Pancreas (tissue), 10 donors: ENCODE data around the gene BRAT1. TPM values are rescaled to one million over a fixed set of nuclear protein-coding genes. Genes with fewer than 3 reads are reported as not detected.
A peak's percentile ranks its signal among the peaks of the same experiment; 100 is the strongest.

Experiments used
- ATAC-seq, 4 donors: fragments of 200-7000 bp; cut with Tn5 transposase; one replicate each; pipeline versions ENCODE4 v1.8.0 to v1.9.1; 2020; ENCODE audit warnings: mild to moderate bottlenecking in 4 of 4, moderate library complexity in 4 of 4
- DNase-seq, 6 donors: peaks; one replicate each; pipeline ENCODE4 v3.0.0-alpha.2; 2020
- FAIRE-seq: peaks from 2 replicates; lab custom pipeline; 2012; peaks lifted over from hg19 to GRCh38; lab: Jason Lieb, UNC
- H3K27ac ChIP-seq, 4 donors: fragments of 200-600 bp; sonication (generic); 1 replicate in 3 of 4; 2 replicates in 1 of 4; pipeline versions ENCODE4 v1.5.0 to v1.8.0; 2020
- H3K27me3 ChIP-seq, 4 donors: fragments of 200-600 bp; one replicate each; pipeline ENCODE4 v1.8.0; 2021
- H3K36me3 ChIP-seq, 3 donors: fragments of 200-600 bp; sonication (generic) in 1 of 3; one replicate each; pipeline versions ENCODE4 v1.5.0 to v1.8.0; 2020 to 2021
- H3K4me1 ChIP-seq, 3 donors: fragments of 200-600 bp; one replicate each; pipeline ENCODE4 v1.8.0; 2021
- H3K4me3 ChIP-seq, 4 donors: fragments of 200-600 bp; sonication (generic) in 2 of 4; one replicate each; pipeline versions ENCODE4 v1.5.0 to v1.8.0; 2020 to 2021
- H3K9me3 ChIP-seq, 4 donors: fragments of 200-600 bp; one replicate each; pipeline ENCODE4 v1.8.0; 2021
- WGBS, 2 donors: extraction: QIAGEN DNeasy Blood & Tissue Kit; methylation state at CpG; one replicate each; pipeline ENCODE4 v1.1.7; 2013; 5-methylcytosine and 5-hydroxymethylcytosine counted together
- intact Hi-C, 3 donors: fragments of 100-400 bp; cut with DNase I; formaldehyde crosslinking; loops; one replicate each; pipeline versions ENCODE4 v1.11.1 to v1.14.2; 2022
- polyA plus RNA-seq, 2 donors: library from polyadenylated mRNA; stranded (reverse); fragments of 200-250 nt; gene quantifications; one replicate each; pipeline ENCODE4 v1.2.3, GENCODE V29; 2013
- total RNA-seq, 6 donors: library from RNA; stranded (reverse); fragmentation: NEBNext Ultra II Directional in 4 of 6; extraction: Animal tissue kit (Norgen Biotek cat#: 25700) in 4 of 6; gene quantifications; one replicate each; pipeline versions ENCODE4 v1.2.1 to v1.2.4, GENCODE V29; 2021 to 2023
- TF ChIP-seq, protein P1 (sequence below), 4 donors: fragments of 200-600 bp; sonication (generic) in 3 of 4; IDR thresholded peaks; one replicate each; pipeline versions ENCODE4 v1.5.0 to v1.8.0; 2021; ENCODE audit warnings: antibody characterized with exemption in 4 of 4
- donor health status: healthy with polysubstance abuse.
- donor health status: DM: no; HTN: no; CAD: no; lungs with moderate emphysema.
- donor health status: DM: no; HTN: no; CAD: no.
- donor health status: control.
- donor health status: control.
- donor health status: Bipolar disorder and iron deficiency.
- donor health status: DM: yes; HTN: yes; CAD: no.
- donor health status: DM: no; HTN: no; CAD: no.
- donor health status: DM: no; HTN: no; CAD: no.
- donor health status: DM: yes; HTN: yes; CAD: no.

The BRAT1 gene
- total and polyA plus RNA-seq, 8 donors: 11.8 to 54.4 (median 15.2) TPM

DNA sequence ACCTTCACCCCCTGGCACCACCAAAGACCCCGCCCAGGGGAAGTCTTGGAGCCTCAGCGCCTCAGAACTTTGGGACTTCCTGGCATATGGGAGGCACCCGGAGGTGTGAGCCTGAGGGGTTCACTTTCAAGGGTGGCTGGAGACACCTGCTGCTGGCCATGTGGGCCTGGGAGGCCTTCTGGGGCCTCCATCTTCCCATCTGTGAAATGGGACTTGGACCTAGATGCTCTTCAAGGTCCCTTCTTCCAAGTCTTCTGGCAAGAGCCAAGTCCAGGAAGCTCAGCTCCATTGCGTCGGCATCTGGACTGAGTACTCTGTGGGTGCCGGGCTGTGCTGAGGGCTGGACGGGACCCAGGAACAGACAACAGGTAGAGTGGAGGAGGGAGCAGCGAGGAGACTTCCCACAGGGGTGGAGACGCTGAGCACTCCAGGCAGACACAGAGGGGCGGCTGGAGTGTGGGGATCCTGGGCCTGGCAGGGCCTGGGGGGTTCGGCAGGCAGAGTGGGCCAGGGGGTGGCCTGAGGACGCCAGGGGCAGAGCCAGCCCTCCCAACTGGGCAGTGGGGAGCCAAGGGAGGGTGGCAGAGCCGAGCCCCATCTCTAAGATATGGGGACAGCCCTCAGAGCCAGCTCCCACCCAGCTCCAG, 45.1 kb downstream of the BRAT1 start:
- TF ChIP-seq, protein P1, sequence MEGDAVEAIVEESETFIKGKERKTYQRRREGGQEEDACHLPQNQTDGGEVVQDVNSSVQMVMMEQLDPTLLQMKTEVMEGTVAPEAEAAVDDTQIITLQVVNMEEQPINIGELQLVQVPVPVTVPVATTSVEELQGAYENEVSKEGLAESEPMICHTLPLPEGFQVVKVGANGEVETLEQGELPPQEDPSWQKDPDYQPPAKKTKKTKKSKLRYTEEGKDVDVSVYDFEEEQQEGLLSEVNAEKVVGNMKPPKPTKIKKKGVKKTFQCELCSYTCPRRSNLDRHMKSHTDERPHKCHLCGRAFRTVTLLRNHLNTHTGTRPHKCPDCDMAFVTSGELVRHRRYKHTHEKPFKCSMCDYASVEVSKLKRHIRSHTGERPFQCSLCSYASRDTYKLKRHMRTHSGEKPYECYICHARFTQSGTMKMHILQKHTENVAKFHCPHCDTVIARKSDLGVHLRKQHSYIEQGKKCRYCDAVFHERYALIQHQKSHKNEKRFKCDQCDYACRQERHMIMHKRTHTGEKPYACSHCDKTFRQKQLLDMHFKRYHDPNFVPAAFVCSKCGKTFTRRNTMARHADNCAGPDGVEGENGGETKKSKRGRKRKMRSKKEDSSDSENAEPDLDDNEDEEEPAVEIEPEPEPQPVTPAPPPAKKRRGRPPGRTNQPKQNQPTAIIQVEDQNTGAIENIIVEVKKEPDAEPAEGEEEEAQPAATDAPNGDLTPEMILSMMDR (IDR thresholded peaks at IDR 0.05): no peak
- Histone ChIP-seq H3K36me3 (no peaks in the 10 kb centered on the region), H3K4me1 (peaks cover 4 to 13% (median 6%) of the 10 kb centered on the region in 3 donors), H3K9me3 (no peaks in the 10 kb centered on the region), H3K4me3 (no peak overlapping the region), H3K27me3 (no peaks in the 10 kb centered on the region), H3K27ac (no peak overlapping the region)
- DNase-seq (no peak), ATAC-seq (no peak), FAIRE-seq (no peak)
- WGBS, 2 donors: 87 to 92% methylated on average over 13 of the region's 13 CpGs
- intact Hi-C loops: no loop called here

DNA sequence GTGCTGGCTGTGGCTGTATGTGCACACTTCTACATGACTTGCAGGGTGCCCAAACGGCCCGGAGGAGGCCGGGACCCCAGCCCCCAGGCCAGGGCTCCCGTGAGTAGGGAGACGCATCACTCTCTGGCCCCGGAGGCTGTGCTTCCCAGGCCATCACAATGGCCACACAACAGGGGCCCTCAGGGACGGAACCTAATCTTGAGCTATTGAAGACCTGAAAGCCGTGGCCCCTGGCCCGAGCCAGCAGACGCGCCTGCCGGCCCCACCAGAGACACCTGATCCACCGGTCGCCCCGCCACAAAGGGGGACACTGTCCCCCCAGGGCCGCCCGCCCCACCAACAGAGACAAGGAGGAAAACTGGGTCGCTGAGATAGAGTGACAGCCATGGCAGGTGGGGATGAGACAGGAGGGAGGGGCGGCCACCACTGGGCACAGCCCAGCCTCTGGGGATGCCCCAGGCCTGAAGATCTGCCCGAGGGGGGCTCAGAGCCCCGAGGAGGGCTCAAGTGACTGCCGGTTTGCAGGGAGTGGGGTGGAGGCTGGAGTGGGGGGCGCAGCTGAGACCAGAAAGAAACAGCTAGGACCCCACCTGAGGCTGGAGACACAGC, 45.9 kb downstream of the BRAT1 start:
- Histone ChIP-seq H3K36me3 (no peaks in the 10 kb centered on the region), H3K4me1 (peaks cover 4 to 13% (median 6%) of the 10 kb centered on the region in 3 donors), H3K9me3 (no peaks in the 10 kb centered on the region), H3K27ac (no peak overlapping the region), H3K27me3 (no peaks in the 10 kb centered on the region), H3K4me3 (no peak overlapping the region)
- FAIRE-seq: no peak
- TF ChIP-seq, protein P1 (IDR thresholded peaks at IDR 0.05): no peak
- intact Hi-C loops: no loop called here
- peak in 1 of 6 donors; percentile 29 for DNase-seq
- whole genome bisulfite sequencing, 2 donors: 73 to 82% methylated on average over 23 of the region's 23 CpGs
- ATAC-seq: no peak

DNA sequence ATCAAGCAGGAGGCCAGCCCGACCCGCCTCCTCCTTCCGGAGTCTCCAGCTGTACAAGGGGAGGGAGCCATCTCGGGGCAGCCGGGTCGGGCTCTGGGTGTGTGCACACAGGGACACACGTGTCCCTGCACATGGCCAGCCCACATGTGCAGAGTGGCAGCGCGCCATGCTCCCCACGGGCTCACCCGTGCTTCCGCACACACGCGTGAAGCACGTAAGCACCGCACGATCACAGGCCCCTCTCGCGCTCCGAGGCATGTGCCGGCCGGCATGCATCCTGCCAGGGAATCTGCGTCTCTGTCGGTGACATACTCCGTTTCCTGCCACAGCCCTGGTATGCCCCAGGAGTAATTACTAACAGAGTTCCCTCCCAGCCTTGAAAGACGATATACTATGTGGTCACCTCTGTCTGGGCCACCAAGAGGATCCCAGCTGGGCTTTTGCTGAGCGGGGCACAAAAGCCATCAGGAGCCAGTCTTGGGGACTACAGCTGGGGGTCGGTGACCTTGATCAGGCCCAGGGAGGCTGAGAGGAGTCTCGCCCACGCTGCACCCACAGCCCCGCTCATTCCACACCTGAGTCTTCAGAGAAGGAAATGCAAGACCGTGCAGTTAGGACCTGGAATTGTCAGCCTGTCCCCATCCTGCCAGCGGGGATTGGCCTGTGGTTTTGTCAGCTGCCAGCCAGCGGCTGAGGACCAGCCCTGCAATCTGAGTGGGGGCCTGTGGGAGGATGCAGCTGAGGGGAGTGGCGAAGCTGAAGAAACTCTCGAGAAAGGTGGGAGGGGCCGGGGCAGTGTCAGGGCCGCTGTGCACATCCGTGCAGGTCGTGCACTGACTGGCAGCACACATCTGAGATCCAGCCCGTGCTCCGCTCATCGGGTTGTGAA, 46.8 kb downstream of the BRAT1 start:
- H3K4me1 ChIP-seq: peaks cover 4 to 13% (median 6%) of the 10 kb centered on the region in 3 donors
- ATAC-seq (peak in 2 of 4 donors; percentile 27 to 42), FAIRE-seq (no peak), DNase-seq (peak in 1 of 6 donors; percentile 48)
- H3K4me3 ChIP-seq: no peak overlapping the region
- TF ChIP-seq, protein P1 (IDR thresholded peaks at IDR 0.05): no peak
- H3K36me3 ChIP-seq: no peaks in the 10 kb centered on the region
- H3K27me3 ChIP-seq: no peaks in the 10 kb centered on the region
- 67 to 77% methylated on average over 43 of the region's 43 CpGs for WGBS, 2 donors
- intact Hi-C loops: no loop called here
- no peak overlapping the region for H3K27ac ChIP-seq
- H3K9me3 ChIP-seq: no peaks in the 10 kb centered on the region

DNA sequence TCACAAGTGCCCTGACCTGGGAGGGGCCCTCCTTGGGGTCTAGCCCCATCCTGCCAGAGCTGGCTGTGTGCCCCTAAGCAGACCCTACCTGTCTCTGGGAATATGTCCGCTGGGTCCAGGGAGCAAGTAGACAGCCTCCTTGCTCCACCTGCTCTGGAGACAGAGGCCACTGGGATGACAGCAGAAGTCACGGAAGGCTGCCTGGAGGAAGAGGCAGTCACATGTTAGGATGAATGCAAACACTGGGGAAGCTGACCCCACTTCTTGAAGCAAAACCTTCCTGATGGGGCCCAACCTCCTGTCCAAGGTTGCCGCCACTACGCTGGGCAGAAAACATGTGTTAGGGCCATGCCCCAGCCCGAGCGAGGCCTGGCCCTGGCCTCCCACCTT, 47.4 kb downstream of the BRAT1 start:
- Histone ChIP-seq H3K4me1 (peaks cover 4 to 13% (median 6%) of the 10 kb centered on the region in 3 donors), H3K9me3 (no peaks in the 10 kb centered on the region), H3K36me3 (no peaks in the 10 kb centered on the region), H3K27ac (no peak overlapping the region), H3K27me3 (no peaks in the 10 kb centered on the region), H3K4me3 (no peak overlapping the region)
- TF ChIP-seq, protein P1 (IDR thresholded peaks at IDR 0.05): no peak
- no peak for ATAC-seq
- FAIRE-seq: no peak
- WGBS, 2 donors: 90 to 93% methylated on average over 6 of the region's 6 CpGs
- intact Hi-C loops: no loop called here
- no peak for DNase-seq
